ENCODE measurements around the gene RHOU.

RHOU gene

GRCh38 chr1:228786361-228787129 is 51.3 kb downstream of the RHOU start:
- no peak for DNase-seq

DNA sequence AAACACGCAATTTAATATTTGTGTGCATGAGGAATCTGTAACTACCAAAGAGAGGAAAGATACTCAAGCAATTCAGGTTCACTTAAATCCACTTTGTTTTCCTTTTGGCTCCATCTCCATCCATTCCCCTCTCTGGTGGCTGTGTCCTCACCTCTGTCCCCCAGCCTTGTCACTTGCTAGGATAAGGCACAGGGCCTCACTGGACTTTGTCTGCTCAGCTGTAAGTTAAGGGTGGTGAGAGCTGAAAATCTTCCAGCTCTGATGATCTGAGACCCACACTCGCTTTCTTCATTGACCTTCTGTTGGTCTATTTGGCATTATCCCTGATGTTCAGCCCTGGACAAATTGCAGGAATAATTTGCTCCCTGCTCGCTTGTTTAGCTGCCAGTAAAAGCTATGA is 56.5 kb downstream of the RHOU start:
- no peak for DNase-seq

GRCh38 chr1:228792601-228793000 is 57.3 kb downstream of the RHOU start:
- DNase-seq: no peak

- DNase-seq: peak; percentile 57
Measured at GRCh38 chr1:228793032-228793431, 57.8 kb downstream of the RHOU start.

GRCh38 chr1:228794173-228794572 is 58.9 kb downstream of the RHOU start:
- DNase-seq: peak; percentile 32

- DNase-seq: no peak
Measured at GRCh38 chr1:228794810-228795209, 59.5 kb downstream of the RHOU start.

DNA sequence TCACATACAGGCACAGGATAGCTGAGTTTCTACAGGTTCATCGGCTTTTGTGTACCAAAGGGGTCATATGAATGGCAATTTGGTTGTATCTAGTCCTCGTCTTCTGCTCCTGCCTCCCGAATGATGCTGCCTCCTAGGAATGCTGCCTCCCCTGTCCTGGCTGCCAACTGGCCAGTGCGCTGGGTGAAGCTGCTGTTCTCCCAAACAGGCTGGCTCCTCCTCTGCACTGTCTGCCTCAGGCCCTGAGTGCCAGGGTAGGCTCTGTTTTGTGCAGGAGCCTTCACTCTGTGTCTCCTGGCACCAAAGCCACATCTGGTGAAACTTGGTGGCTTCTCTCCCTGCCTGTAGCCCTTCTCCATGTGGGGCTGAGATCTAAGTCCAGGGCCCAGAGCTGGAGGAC is 60.3 kb downstream of the RHOU start:
- DNase-seq: no peak

Measured in CD4-positive, alpha-beta T cell treated with Interleukin-17A for 4 hours (primary cell).